OCI-M1 (cell line): Measurements from ENCODE around the gene TNFRSF21.
"Not testable (repeated sequence)": the region's sequence is repeated elsewhere in the genome, so short reads cannot be mapped to it uniquely, and the experiment has no call there.

Experiments used
- DNase-seq: peaks from one replicate; lab custom pipeline; 2025; lab: John Stamatoyannopoulos, UW

The TNFRSF21 gene

DNA sequence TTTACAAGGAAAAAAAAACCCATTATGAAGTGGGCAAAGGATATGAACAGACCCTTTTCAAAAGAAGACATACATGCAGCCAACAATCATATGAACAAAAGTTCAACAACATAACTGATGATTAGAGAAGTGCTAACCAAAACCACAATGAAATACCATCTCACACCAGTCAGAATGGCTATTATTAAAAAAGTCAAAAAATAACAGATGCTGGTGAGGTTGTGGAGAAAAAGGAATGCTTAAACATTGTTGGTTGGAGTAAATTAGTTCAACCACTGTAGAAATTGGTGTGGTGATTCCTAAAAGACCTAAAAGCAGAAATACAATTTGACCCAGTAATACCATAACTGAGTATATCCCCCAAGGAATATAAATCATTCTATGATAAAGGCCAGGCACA, 86.5 kb downstream of the TNFRSF21 start:
- DNase-seq: not testable (repeated sequence)

DNA sequence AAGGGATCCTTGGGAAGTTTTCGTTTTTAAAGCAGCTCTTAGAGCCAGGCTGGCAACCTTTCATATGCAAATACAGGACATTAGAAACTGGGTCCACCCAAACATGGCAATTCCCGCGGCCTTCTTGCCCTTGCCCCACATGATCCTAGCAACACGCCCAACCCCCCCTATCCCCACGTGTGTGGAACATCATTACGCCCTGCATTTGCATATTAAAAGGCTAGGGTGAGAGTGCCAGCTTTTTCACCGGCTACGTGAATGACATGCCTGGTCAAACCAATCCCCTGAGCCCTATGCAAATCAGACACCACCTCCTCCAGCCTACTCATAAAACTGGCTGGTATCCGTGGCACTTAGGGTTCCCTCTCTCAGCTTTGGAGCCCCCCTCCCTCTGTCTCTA, 88.1 kb downstream of the TNFRSF21 start:
- DNase-seq: no peak

GRCh38 chr6:47209632-47210031, 100.1 kb downstream of the TNFRSF21 start:
- no peak for DNase-seq

DNA sequence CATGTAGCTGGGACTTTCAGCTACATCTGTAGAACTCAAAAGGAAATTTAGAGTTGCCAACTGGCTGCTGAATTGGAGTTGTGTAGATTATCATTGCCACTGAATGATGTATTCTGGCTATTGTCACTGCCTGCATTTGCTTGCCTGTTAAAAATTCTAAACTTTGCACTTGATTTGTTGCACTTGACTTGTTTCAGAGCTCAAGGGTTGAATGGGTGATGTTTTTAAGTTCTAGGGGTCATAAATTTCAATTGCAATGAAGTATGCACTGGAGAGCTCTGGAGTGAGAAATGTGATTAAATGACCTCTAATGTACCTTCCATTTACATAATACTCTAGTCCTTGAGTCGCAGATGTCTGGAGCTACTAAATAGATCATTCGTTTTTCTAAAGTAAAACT, 102.4 kb downstream of the TNFRSF21 start:
- DNase-seq: no peak

GRCh38 chr6:47206626-47207025, 103.1 kb downstream of the TNFRSF21 start:
- no peak for DNase-seq

GRCh38 chr6:47203938-47204611, 105.6 kb downstream of the TNFRSF21 start:
- DNase-seq: no peak

- no peak for DNase-seq
Measured at GRCh38 chr6:47203266-47203937, 106.3 kb downstream of the TNFRSF21 start.

DNA sequence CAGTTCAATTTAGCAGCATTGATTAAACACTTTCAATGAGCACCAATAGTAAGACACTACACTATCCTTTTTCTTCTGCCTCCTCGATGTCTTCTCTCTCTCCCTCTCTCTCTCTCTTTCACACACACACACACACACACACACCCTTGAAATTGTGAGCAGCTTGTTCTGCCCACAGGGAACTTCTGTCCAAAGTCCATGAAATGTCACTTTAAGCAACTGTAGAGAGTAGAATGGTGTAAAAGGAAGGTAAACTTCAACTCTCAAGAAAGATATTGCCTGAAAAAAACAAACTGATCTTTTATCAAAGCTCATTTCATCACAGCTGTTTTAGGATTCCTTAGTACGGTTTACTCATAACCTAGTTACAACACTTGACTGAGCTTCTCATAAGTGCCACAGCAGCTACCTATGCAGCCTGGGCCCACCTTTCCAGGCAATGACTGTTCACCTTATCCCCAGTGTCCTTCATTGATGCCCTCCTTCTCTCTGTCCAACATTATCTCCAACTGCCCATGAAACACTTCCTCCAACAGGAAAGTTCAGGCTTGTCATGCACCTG, 107.0 kb downstream of the TNFRSF21 start:
- no peak for DNase-seq

DNA sequence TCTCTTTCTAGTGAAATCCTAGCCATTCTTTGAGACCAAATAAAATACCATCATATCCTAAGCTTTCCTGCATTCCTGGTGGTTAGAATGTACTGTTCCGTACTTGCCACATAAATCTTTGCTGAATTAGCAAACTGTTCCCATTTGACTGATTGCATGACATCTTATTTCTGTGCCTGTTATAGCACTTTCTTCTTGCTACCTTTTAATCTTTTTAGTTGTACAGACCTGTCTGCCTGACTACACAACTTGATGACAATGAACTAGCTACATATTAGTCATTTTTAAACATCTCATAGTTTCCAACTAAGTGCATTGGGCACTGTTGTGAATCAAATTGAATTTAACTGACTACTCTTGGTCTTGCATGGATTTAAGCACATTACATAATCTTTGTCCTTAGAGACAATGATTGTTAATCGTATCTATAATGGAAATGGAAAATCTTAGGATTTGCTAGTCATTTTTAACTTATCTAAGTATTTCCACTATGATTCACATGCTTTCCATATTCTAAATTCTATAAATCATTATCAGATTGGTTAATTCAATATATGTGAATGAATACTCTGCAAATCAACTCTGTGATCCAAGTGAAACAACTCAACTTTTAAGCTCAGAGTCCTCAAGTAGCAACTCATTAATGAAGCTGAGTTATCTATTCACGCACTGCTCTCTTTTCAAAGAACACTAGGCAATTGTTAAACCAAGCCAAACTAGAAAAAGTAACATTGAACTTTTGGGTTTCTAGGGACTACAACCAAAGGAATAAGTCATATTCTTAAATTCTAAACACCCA, 109.0 kb downstream of the TNFRSF21 start:
- DNase-seq: no peak

- peak; percentile 44 for DNase-seq
Measured at GRCh38 chr6:47197682-47198640, 111.7 kb downstream of the TNFRSF21 start.

DNA sequence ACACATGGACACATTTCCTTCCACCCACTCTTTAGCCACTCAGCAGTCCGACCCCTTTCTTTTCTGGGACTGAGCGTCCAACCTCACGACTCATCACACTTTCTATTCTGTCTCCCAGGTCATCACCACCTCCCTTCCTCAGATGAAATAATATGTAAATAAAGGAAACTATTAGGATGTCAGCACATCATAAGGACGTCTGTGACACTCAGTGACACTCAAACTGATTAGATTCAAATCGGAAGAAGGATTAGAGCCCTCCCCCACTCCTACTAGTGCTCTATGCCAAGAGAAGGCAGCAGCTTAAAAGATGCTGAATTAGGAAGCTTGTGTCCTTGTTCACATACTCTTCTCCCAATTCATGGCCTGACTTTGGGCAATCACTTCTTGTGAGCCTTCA, 113.6 kb downstream of the TNFRSF21 start:
- DNase-seq: no peak

GRCh38 chr6:47195011-47195650, 114.6 kb downstream of the TNFRSF21 start:
- DNase-seq: no peak

DNA sequence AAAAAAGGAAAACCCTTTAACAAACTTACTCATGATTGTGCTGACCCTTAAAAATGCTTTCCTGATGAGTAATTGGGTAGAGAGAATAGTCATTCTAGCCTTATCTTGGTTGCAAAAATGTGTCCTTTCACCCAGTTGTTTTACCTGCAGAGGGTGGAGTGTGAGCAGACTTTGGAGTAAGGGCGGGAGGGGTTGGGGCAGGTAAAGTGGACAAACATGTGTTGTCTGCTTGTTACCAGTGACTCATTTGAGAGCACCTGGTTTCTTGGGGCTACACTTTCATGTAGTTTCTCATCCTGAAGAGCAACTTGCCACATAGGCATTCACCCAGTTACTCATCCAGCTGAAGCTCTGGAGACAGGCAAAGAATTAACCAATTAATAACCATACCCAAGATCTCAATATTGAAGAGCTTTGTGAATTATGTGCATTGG, 121.1 kb downstream of the TNFRSF21 start:
- DNase-seq: no peak

- DNase-seq: no peak
Measured at GRCh38 chr6:47187893-47188587, 121.7 kb downstream of the TNFRSF21 start.

- no peak for DNase-seq
Measured at GRCh38 chr6:47187113-47187512, 122.6 kb downstream of the TNFRSF21 start.

DNA sequence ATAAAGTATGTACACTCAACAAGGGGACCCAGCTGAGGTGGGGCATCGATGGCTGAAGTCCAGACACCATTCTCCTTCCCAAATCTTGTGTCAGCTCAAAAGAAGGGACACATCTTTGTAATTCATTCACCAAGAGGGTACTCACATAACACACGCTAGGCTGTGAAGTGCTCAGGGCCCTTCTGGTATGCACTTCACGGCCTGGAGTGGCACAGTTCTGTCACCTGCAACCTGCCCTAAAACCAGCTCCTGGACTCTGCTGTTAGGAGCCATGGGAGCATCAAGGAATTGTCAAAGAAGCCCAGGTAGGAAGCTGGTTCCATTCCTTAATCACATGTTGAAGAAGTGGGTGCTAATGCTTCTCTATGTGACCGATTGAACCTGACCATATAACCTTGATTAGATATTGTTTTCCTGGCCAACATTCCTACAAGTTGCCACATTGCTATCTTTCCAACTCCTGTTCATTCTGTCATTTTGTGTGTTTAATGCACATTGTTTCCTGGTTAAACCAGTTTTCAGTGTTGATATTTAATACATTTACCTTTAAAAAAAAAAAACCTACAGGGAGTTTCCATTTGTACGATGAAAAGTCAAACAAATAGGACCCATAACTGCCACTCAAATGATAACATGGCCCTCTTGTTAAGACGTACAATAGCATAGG, 127.3 kb downstream of the TNFRSF21 start:
- DNase-seq: no peak

DNA sequence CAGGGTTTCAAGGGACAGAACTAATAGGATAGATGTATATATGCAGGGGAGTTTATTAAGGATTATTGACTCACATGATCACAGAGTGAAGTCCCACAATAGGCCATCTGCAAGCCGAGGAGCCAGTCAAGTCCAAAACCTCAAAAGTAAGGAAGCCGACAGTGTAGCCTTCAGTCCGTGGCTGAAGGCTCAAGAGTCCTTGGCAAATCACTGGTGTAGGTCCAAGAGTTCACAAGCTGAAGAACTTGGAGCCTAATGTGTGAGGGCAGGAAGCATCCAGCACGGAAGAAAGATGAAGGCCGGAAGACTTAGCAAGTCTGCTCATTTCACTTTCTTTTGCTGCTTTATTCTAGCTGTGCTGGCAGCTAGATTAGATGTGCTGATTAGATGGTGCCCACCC, 128.0 kb downstream of the TNFRSF21 start:
- no peak for DNase-seq
